ENCODE results near the gene DCTN2. TPM values are rescaled to one million over a fixed set of nuclear protein-coding genes. Genes with fewer than 3 reads are reported as not detected.

DCTN2 gene
- polyA plus RNA-seq, 1 donor from 2014 or later = 369 TPM

DNA sequence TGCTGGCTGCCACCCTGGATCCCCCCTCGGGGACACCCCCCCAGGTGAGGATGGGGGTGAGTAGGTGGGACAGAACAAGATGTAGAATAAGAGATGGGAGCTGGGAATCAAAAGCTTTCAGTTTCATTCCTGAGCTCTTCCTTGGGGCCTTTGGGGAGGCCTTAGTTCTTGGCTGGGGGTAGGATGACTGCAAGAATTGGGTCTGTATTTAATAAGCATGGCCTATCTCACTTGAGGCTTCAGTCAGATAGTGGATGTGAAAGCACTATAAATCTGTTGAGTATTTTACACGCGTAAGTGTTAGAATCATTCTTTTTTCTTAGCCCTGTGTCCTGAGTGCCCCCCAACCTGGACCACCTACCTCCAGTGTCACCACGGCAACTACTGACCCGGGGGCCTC is 19.8 kb downstream of the DCTN2 start:
- H3K27ac ChIP-seq (ENCODE audit: low read length) = no peak overlapping the region

DNA sequence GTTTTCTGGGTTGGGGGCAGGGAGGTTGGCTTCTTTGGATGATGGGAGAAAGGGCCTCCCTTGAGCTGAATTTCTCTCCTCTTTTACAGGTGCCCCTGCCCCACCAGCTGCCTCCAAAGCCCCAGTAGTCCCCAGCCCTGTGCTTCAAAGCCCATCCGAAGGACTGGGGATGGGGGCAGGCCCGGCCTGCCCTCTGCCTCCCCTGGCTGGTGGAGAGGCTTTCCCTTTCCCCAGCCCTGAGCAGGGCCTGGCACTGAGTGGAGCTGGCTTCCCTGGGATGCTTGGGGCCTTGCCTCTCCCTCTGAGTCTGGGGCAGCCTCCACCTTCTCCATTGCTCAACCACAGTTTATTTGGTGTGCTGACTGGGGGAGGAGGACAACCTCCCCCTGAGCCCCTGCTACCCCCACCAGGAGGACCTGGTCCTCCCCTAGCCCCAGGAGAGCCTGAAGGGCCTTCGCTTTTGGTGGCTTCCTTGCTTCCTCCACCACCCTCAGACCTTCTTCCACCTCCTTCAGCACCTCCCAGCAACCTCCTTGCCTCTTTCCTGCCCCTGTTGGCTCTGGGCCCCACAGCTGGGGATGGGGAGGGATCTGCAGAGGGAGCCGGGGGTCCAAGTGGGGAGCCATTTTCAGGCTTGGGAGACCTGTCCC is 20.4 kb downstream of the DCTN2 start:
- Histone ChIP-seq H3K27ac (ENCODE audit: low read length) (no peak overlapping the region), H4K20me1 (ENCODE audit: insufficient read depth) (no peaks in the 10 kb centered on the region), H3K4me3 (ENCODE audit: low read length) (no peak overlapping the region), H3K9ac (ENCODE audit: low read length) (no peak overlapping the region), H3K4me2 (ENCODE audit: low read length) (no peak overlapping the region), H3K9me3 (ENCODE audit: low read length) (no peaks in the 10 kb centered on the region), H3K9me2 (ENCODE audit: insufficient read depth, low read length) (no peaks in the 10 kb centered on the region), H3K36me3 (ENCODE audit: insufficient read depth, low read length) (no peaks in the 10 kb centered on the region), H2AFZ (ENCODE audit: low read depth, low read length) (no peak overlapping the region), H3F3A (ENCODE audit: insufficient read depth, low read length, poor library complexity, severe bottlenecking) (peaks cover 4% of the 10 kb centered on the region), H3K79me2 (replicated peaks; ENCODE audit: insufficient read depth, low read length) (peaks cover 18% of the 10 kb centered on the region), H3K27me3 (ENCODE audit: insufficient read depth, low read depth, low read length) (no peaks in the 10 kb centered on the region)
- TF ChIP-seq MXI1 (conservative IDR thresholded peaks at IDR 0.05; ENCODE audit: poor library complexity, severe bottlenecking) = no peak
- TF ChIP-seq POLR2AphosphoS5 (IDR thresholded peaks at IDR 0.05) = no peak
- no peak for TF ChIP-seq TAF1 (IDR thresholded peaks at IDR 0.05; ENCODE audit: low read depth)
- TF ChIP-seq, protein P1, sequence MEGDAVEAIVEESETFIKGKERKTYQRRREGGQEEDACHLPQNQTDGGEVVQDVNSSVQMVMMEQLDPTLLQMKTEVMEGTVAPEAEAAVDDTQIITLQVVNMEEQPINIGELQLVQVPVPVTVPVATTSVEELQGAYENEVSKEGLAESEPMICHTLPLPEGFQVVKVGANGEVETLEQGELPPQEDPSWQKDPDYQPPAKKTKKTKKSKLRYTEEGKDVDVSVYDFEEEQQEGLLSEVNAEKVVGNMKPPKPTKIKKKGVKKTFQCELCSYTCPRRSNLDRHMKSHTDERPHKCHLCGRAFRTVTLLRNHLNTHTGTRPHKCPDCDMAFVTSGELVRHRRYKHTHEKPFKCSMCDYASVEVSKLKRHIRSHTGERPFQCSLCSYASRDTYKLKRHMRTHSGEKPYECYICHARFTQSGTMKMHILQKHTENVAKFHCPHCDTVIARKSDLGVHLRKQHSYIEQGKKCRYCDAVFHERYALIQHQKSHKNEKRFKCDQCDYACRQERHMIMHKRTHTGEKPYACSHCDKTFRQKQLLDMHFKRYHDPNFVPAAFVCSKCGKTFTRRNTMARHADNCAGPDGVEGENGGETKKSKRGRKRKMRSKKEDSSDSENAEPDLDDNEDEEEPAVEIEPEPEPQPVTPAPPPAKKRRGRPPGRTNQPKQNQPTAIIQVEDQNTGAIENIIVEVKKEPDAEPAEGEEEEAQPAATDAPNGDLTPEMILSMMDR (IDR thresholded peaks at IDR 0.05; ENCODE audit: poor library complexity, severe bottlenecking) = no peak
- no peak for TF ChIP-seq RAD21 (conservative IDR thresholded peaks at IDR 0.05)
- no peak for TF ChIP-seq SMC3 (conservative IDR thresholded peaks at IDR 0.05; ENCODE audit: poor library complexity)
- no peak for TF ChIP-seq EZH2 (IDR thresholded peaks at IDR 0.05; ENCODE audit: borderline replicate concordance, insufficient read depth, low read length, poor library complexity, severe bottlenecking)
- TF ChIP-seq EP300 (conservative IDR thresholded peaks at IDR 0.05; ENCODE audit: poor library complexity, severe bottlenecking) = no peak
- TF ChIP-seq, protein P2, sequence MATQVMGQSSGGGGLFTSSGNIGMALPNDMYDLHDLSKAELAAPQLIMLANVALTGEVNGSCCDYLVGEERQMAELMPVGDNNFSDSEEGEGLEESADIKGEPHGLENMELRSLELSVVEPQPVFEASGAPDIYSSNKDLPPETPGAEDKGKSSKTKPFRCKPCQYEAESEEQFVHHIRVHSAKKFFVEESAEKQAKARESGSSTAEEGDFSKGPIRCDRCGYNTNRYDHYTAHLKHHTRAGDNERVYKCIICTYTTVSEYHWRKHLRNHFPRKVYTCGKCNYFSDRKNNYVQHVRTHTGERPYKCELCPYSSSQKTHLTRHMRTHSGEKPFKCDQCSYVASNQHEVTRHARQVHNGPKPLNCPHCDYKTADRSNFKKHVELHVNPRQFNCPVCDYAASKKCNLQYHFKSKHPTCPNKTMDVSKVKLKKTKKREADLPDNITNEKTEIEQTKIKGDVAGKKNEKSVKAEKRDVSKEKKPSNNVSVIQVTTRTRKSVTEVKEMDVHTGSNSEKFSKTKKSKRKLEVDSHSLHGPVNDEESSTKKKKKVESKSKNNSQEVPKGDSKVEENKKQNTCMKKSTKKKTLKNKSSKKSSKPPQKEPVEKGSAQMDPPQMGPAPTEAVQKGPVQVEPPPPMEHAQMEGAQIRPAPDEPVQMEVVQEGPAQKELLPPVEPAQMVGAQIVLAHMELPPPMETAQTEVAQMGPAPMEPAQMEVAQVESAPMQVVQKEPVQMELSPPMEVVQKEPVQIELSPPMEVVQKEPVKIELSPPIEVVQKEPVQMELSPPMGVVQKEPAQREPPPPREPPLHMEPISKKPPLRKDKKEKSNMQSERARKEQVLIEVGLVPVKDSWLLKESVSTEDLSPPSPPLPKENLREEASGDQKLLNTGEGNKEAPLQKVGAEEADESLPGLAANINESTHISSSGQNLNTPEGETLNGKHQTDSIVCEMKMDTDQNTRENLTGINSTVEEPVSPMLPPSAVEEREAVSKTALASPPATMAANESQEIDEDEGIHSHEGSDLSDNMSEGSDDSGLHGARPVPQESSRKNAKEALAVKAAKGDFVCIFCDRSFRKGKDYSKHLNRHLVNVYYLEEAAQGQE (IDR thresholded peaks at IDR 0.05; ENCODE audit: borderline replicate concordance) = no peak

More for the DNA sequence above, 19.8 kb downstream of the DCTN2 start:
- Histone ChIP-seq H3K36me3 (ENCODE audit: insufficient read depth, low read length) (no peaks in the 10 kb centered on the region), H4K20me1 (ENCODE audit: insufficient read depth) (no peaks in the 10 kb centered on the region), H3K4me3 (ENCODE audit: low read length) (no peak overlapping the region), H3K9me2 (ENCODE audit: insufficient read depth, low read length) (no peaks in the 10 kb centered on the region), H3K4me2 (ENCODE audit: low read length) (no peak overlapping the region), H3K79me2 (replicated peaks; ENCODE audit: insufficient read depth, low read length) (peaks cover 18% of the 10 kb centered on the region), H3K9me3 (ENCODE audit: low read length) (no peaks in the 10 kb centered on the region), H2AFZ (ENCODE audit: low read depth, low read length) (no peak overlapping the region), H3K9ac (ENCODE audit: low read length) (no peak overlapping the region), H3F3A (ENCODE audit: insufficient read depth, low read length, poor library complexity, severe bottlenecking) (peaks cover 4% of the 10 kb centered on the region), H3K27me3 (ENCODE audit: insufficient read depth, low read depth, low read length) (no peaks in the 10 kb centered on the region)
- no peak for TF ChIP-seq TAF1 (IDR thresholded peaks at IDR 0.05; ENCODE audit: low read depth)
- TF ChIP-seq, protein P1 (IDR thresholded peaks at IDR 0.05; ENCODE audit: poor library complexity, severe bottlenecking) = no peak

All from neural cell (in vitro differentiated cells).